Stimulated activated CD8-positive, alpha-beta memory T cell treated with anti-CD3 and anti-CD28 coated beads, Interleukin-15, amount 100 ng/mL, for 24 hours (primary cell): ENCODE results near the gene NR5A1.

ENCODE experiments used
- DNase-seq: peaks from one replicate; pipeline ENCODE4 v3.0.0-alpha.2; 2020; ENCODE audit warnings: low read depth

NR5A1 gene

GRCh38 chr9:124498499-124499146 is 8.6 kb downstream of the NR5A1 start:
- DNase-seq: no peak

- no peak for DNase-seq
Observed at GRCh38 chr9:124498040-124498439, 9.2 kb downstream of the NR5A1 start.

GRCh38 chr9:124497441-124497840 is 9.8 kb downstream of the NR5A1 start:
- no peak for DNase-seq

GRCh38 chr9:124496463-124496862 is 10.7 kb downstream of the NR5A1 start:
- no peak for DNase-seq

- no peak for DNase-seq
Observed at GRCh38 chr9:124496075-124496449, 11.1 kb downstream of the NR5A1 start.

- no peak for DNase-seq
Observed at GRCh38 chr9:124495126-124496074, 11.8 kb downstream of the NR5A1 start.

GRCh38 chr9:124493794-124494479 is 13.3 kb downstream of the NR5A1 start:
- no peak for DNase-seq

- no peak for DNase-seq
Observed at GRCh38 chr9:124493218-124493617, 14.0 kb downstream of the NR5A1 start.

GRCh38 chr9:124492818-124493217 is 14.4 kb downstream of the NR5A1 start:
- no peak for DNase-seq

GRCh38 chr9:124491049-124491975 is 15.9 kb downstream of the NR5A1 start:
- DNase-seq: no peak

GRCh38 chr9:124490004-124490403 is 17.2 kb downstream of the NR5A1 start:
- no peak for DNase-seq

GRCh38 chr9:124489222-124489621 is 18.0 kb downstream of the NR5A1 start:
- no peak for DNase-seq

- no peak for DNase-seq
Observed at GRCh38 chr9:124488641-124489210, 18.5 kb downstream of the NR5A1 start.

- no peak for DNase-seq
Observed at GRCh38 chr9:124487260-124488182, 19.7 kb downstream of the NR5A1 start.

- DNase-seq: no peak
Observed at GRCh38 chr9:124486778-124487259, 20.4 kb downstream of the NR5A1 start.

GRCh38 chr9:124485936-124486335 is 21.3 kb downstream of the NR5A1 start:
- no peak for DNase-seq

- no peak for DNase-seq
Observed at GRCh38 chr9:124485201-124485600, 22.0 kb downstream of the NR5A1 start.

GRCh38 chr9:124483481-124483880 is 23.7 kb downstream of the NR5A1 start:
- no peak for DNase-seq

- no peak for DNase-seq
Observed at GRCh38 chr9:124482431-124483031, 24.7 kb downstream of the NR5A1 start.

GRCh38 chr9:124481115-124481514 is 26.1 kb downstream of the NR5A1 start:
- DNase-seq: no peak
